Mesothelial cell of epicardium (in vitro differentiated cells): ENCODE results near the gene EMID1. TPM values are rescaled to one million over a fixed set of nuclear protein-coding genes. Genes with fewer than 3 reads are reported as not detected.

Experiments
- DNase-seq, 2 experiments: peaks; one replicate each; pipeline ENCODE4 v3.0.0; 2021; ENCODE audit warnings: low spot score in 2 of 2; ENCODE audit not compliant: unreplicated experiment in 2 of 2
- H3K27ac Mint-ChIP-seq: 2 replicates; pipeline ENCODE4 v1.8.0; 2021; ENCODE audit warnings: mixed read lengths
- H3K27me3 Mint-ChIP-seq: 2 replicates; pipeline ENCODE4 v1.8.0; 2021; ENCODE audit warnings: low read depth, mixed read lengths
- H3K36me3 Mint-ChIP-seq: 2 replicates; pipeline ENCODE4 v1.8.0; 2021; ENCODE audit warnings: mixed read lengths
- H3K4me1 Mint-ChIP-seq: 2 replicates; pipeline ENCODE4 v1.8.0; 2021; ENCODE audit warnings: mixed read lengths
- H3K4me3 Mint-ChIP-seq: 2 replicates; pipeline ENCODE4 v1.8.0; 2021; ENCODE audit warnings: mild to moderate bottlenecking, moderate library complexity, mixed read lengths
- H3K9me3 Mint-ChIP-seq: 2 replicates; pipeline ENCODE4 v1.8.0; 2021; ENCODE audit warnings: mixed read lengths
- CTCF ChIP-seq: fragments of 200-600 bp; sonication (generic); IDR thresholded peaks from one replicate; pipeline ENCODE4 v1.5.0; 2021; ENCODE audit warnings: antibody characterized with exemption; ENCODE audit not compliant: unreplicated experiment
- total RNA-seq: library from RNA; stranded (reverse); gene quantifications from 3 replicates; pipeline ENCODE4 v1.2.1, GENCODE V29; 2021

The EMID1 gene
- total RNA-seq, 1 donor from 2014 or later, result 15.7 TPM

- no peaks in the 10 kb centered on the region for H3K4me1 Mint-ChIP-seq
- H3K9me3 Mint-ChIP-seq, result no peaks in the 10 kb centered on the region
- TF ChIP-seq CTCF, result no peak
- no peak overlapping the region for H3K4me3 Mint-ChIP-seq
- H3K27me3 Mint-ChIP-seq, result no peaks in the 10 kb centered on the region
- DNase-seq, result no peak
- no peaks in the 10 kb centered on the region for H3K36me3 Mint-ChIP-seq
- no peak overlapping the region for H3K27ac Mint-ChIP-seq
Observed at GRCh38 chr22:29224859-29225410, 19.2 kb downstream of the EMID1 start.

- Mint-ChIP-seq H3K36me3 (no peaks in the 10 kb centered on the region), H3K9me3 (no peaks in the 10 kb centered on the region), H3K27ac (no peak overlapping the region)
Observed at GRCh38 chr22:29225422-29226090, 19.9 kb downstream of the EMID1 start.

GRCh38 chr22:29226351-29226981 is 20.8 kb downstream of the EMID1 start:
- Mint-ChIP-seq H3K4me3 (no peak overlapping the region), H3K27me3 (no peaks in the 10 kb centered on the region), H3K9me3 (no peaks in the 10 kb centered on the region), H3K36me3 (no peaks in the 10 kb centered on the region), H3K27ac (no peak overlapping the region), H3K4me1 (no peaks in the 10 kb centered on the region)
- DNase-seq, result no peak
- TF ChIP-seq CTCF, result no peak

More at GRCh38 chr22:29225422-29226090, 19.9 kb downstream of the EMID1 start:
- TF ChIP-seq CTCF, result no peak
- Mint-ChIP-seq H3K4me3 (no peak overlapping the region), H3K27me3 (no peaks in the 10 kb centered on the region), H3K4me1 (no peaks in the 10 kb centered on the region)
- no peak for DNase-seq

GRCh38 chr22:29230972-29231875 is 25.5 kb downstream of the EMID1 start:
- no peak for DNase-seq
- H3K27me3 Mint-ChIP-seq, result no peaks in the 10 kb centered on the region

More at GRCh38 chr22:29230972-29231875, 25.5 kb downstream of the EMID1 start:
- Mint-ChIP-seq H3K4me1 (no peaks in the 10 kb centered on the region), H3K9me3 (peaks cover 10% of the 10 kb centered on the region), H3K27ac (no peak overlapping the region), H3K36me3 (peaks cover 6% of the 10 kb centered on the region), H3K4me3 (no peak overlapping the region)
- no peak for TF ChIP-seq CTCF
